ENCODE measurements around the gene NUP50.

The NUP50 gene

GRCh38 chr22:45208993-45209838 is 45.5 kb downstream of the NUP50 start:
- peak in 1 of 2 donors; percentile 9 for DNase-seq (ENCODE audit: low read depth in 2 of 2)

GRCh38 chr22:45210174-45210573 is 46.4 kb downstream of the NUP50 start:
- DNase-seq (ENCODE audit: low read depth in 2 of 2) = no peak

GRCh38 chr22:45210577-45210976 is 46.9 kb downstream of the NUP50 start:
- DNase-seq (ENCODE audit: low read depth in 2 of 2) = no peak

- no peak for DNase-seq (ENCODE audit: low read depth in 2 of 2)
These were observed 47.3 kb downstream of the NUP50 start for GRCh38 chr22:45210991-45211390.

GRCh38 chr22:45211435-45211834 is 47.7 kb downstream of the NUP50 start:
- no peak for DNase-seq (ENCODE audit: low read depth in 2 of 2)

- DNase-seq (ENCODE audit: low read depth in 2 of 2) = no peak
These were observed 48.1 kb downstream of the NUP50 start for GRCh38 chr22:45211848-45212247.

GRCh38 chr22:45212306-45212709 is 48.6 kb downstream of the NUP50 start:
- DNase-seq (ENCODE audit: low read depth in 2 of 2) = no peak

- no peak for DNase-seq (ENCODE audit: low read depth in 2 of 2)
These were observed 49.4 kb downstream of the NUP50 start for GRCh38 chr22:45212992-45213751.

- no peak for DNase-seq (ENCODE audit: low read depth in 2 of 2)
These were observed 52.6 kb downstream of the NUP50 start for GRCh38 chr22:45216133-45217003.

- no peak for DNase-seq (ENCODE audit: low read depth in 2 of 2)
These were observed 53.6 kb downstream of the NUP50 start for GRCh38 chr22:45217345-45217744.

- DNase-seq (ENCODE audit: low read depth in 2 of 2) = no peak
These were observed 54.1 kb downstream of the NUP50 start for GRCh38 chr22:45217806-45218205.

- no peak for DNase-seq (ENCODE audit: low read depth in 2 of 2)
These were observed 55.3 kb downstream of the NUP50 start for GRCh38 chr22:45218976-45219375.

GRCh38 chr22:45221201-45221600 is 57.5 kb downstream of the NUP50 start:
- no peak for DNase-seq (ENCODE audit: low read depth in 2 of 2)

- no peak for DNase-seq (ENCODE audit: low read depth in 2 of 2)
These were observed 59.8 kb downstream of the NUP50 start for GRCh38 chr22:45223304-45224117.

GRCh38 chr22:45224331-45224730 is 60.6 kb downstream of the NUP50 start:
- no peak for DNase-seq (ENCODE audit: low read depth in 2 of 2)

GRCh38 chr22:45224988-45225731 is 61.4 kb downstream of the NUP50 start:
- DNase-seq (ENCODE audit: low read depth in 2 of 2) = no peak

- no peak for DNase-seq (ENCODE audit: low read depth in 2 of 2)
These were observed 62.2 kb downstream of the NUP50 start for GRCh38 chr22:45225732-45226502.

- DNase-seq (ENCODE audit: low read depth in 2 of 2) = no peak
These were observed 62.9 kb downstream of the NUP50 start for GRCh38 chr22:45226503-45227186.
